HepG2 (cell line): ENCODE results near the gene VPS26A. TPM values are rescaled to one million over a fixed set of nuclear protein-coding genes. Genes with fewer than 3 reads are reported as not detected.
A peak's percentile ranks its signal among the peaks of the same experiment; 100 is the strongest.

ENCODE experiments used
- ASH2L ChIP-seq: fragments of 300-600, 200-600 bp; sonication (generic); IDR thresholded peaks from 2 replicates; pipeline ENCODE4 v1.7.0; 2017; ENCODE audit warnings: low read depth, mild to moderate bottlenecking, moderate library complexity, mixed read lengths, low read length; ENCODE audit not compliant: insufficient read length
- BCL6 ChIP-seq: IDR thresholded peaks from 2 replicates; pipeline ENCODE4 v1.6.1; 2016; ENCODE audit warnings: missing genetic modification reagents, missing compliant biosample characterization
- DNMT3B ChIP-seq: conservative IDR thresholded peaks from 2 replicates; pipeline ENCODE4 v1.6.1; 2016; ENCODE audit warnings: missing biosample characterization, control low read depth
- HIC2 ChIP-seq: sonication (generic); formaldehyde crosslinking; IDR thresholded peaks from 2 replicates; pipeline ENCODE4 v1.9.0; 2022; ENCODE audit warnings: low read depth, missing genetic modification reagents
- HNRNPH1 ChIP-seq: fragments of 200-400 bp; formaldehyde crosslinking; optimal IDR thresholded peaks from 2 replicates; pipeline ENCODE3; 2017; ENCODE audit warnings: mild to moderate bottlenecking, low read depth, low read length
- NCOR1 ChIP-seq: fragments of 200-600 bp; sonication (generic); IDR thresholded peaks from 2 replicates; pipeline ENCODE4 v1.7.0; 2017; ENCODE audit warnings: antibody characterized with exemption, low read length, borderline replicate concordance
- PATZ1 ChIP-seq: sonication (generic); formaldehyde crosslinking; IDR thresholded peaks from 2 replicates; pipeline ENCODE4 v1.4.0; 2020; ENCODE audit warnings: missing genetic modification reagents
- POLR2A ChIP-seq, 2 experiments: IDR thresholded peaks; 2 replicates each; pipeline ENCODE4 v1.6.1; 2011; ENCODE audit warnings: low read depth in 2 of 2, low read length in 2 of 2, mild to moderate bottlenecking in 1 of 2, moderate library complexity in 1 of 2; ENCODE audit not compliant: insufficient read depth in 1 of 2
- POLR2AphosphoS5 ChIP-seq: IDR thresholded peaks from 2 replicates; pipeline ENCODE4 v1.6.1; 2012; ENCODE audit warnings: low read depth, low read length
- POLR2G ChIP-seq: fragments of 200-400 bp; formaldehyde crosslinking; IDR thresholded peaks from 2 replicates; pipeline ENCODE4 v1.6.1; 2018; ENCODE audit warnings: mild to moderate bottlenecking, low read depth, low read length, moderate library complexity
- SAP130 ChIP-seq: IDR thresholded peaks from 2 replicates; pipeline ENCODE4 v1.6.1; 2016; ENCODE audit warnings: low read depth
- TEAD3 ChIP-seq: optimal IDR thresholded peaks from 2 replicates; pipeline ENCODE3; 2016; ENCODE audit warnings: borderline replicate concordance
- ZFP82 ChIP-seq: sonication (generic); formaldehyde crosslinking; IDR thresholded peaks from 2 replicates; pipeline ENCODE4 v1.5.1; 2020; ENCODE audit warnings: mild to moderate bottlenecking, missing genetic modification reagents, borderline replicate concordance
- ZMYM3 ChIP-seq: sonication (generic); formaldehyde crosslinking; IDR thresholded peaks from 2 replicates; pipeline ENCODE4 v1.5.1; 2020; ENCODE audit warnings: mild to moderate bottlenecking, missing genetic modification reagents
- ZNF460 ChIP-seq: sonication (generic); formaldehyde crosslinking; IDR thresholded peaks from 2 replicates; pipeline ENCODE4 v1.5.1; 2020; ENCODE audit warnings: missing genetic modification reagents, mild to moderate bottlenecking, borderline replicate concordance
- ZNF562 ChIP-seq: sonication (generic); formaldehyde crosslinking; IDR thresholded peaks from 2 replicates; pipeline ENCODE4 v1.8.0; 2022; ENCODE audit warnings: missing genetic modification reagents, borderline replicate concordance
- ZNF597 ChIP-seq: sonication (generic); formaldehyde crosslinking; IDR thresholded peaks from 2 replicates; pipeline ENCODE4 v1.5.0; 2020; ENCODE audit warnings: missing genetic modification reagents
- polyA plus RNA-seq, 8 experiments: library from polyadenylated mRNA; depleted of rRNA in 3 of 8; stranded (reverse) in 7 of 8; unstranded in 1 of 8; fragments of >200 nt; fragmentation: Illumina TruSeq in 4 of 8; extraction: Trizol in 4 of 8; gene quantifications; 2 replicates each; pipeline versions ENCODE4 v1.2.1 to v1.2.3, GENCODE V29; 2011 to 2016; ENCODE audit warnings: low read depth in 4 of 8, missing spikeins in 1 of 8, mixed read lengths in 1 of 8; ENCODE audit not compliant: insufficient read depth in 1 of 8
- total RNA-seq, 5 experiments: library from RNA; depleted of rRNA; stranded (reverse); fragments of >200 nt; fragmentation: Illumina TruSeq; extraction: Trizol; gene quantifications; 2 replicates each; pipeline ENCODE4 v1.2.3, GENCODE V29; 2016; ENCODE audit warnings: low read depth in 1 of 5

Gene VPS26A
- total and polyA plus RNA-seq, 2 of the 13 experiments (the other 11 are each of a cell fraction or from before 2014, with no cell fraction given), result 12.9 to 32.6 TPM

GRCh38 chr10:69220041-69220451 is 96.1 kb downstream of the VPS26A start, which contains the start of gene HKDC1 (continued):
- no peak for TF ChIP-seq BCL6 (CRISPR knock-in tag)
- TF ChIP-seq PATZ1 (CRISPR knock-in tag), result 0 out of 2 replicates have a peak, but pooled peaks have one; percentile 22
- TF ChIP-seq TEAD3 (CRISPR knock-in tag), result peak; percentile 41
- TF ChIP-seq HIC2, result 0 out of 2 replicates have a peak, but pooled peaks have one; percentile 26
- no peak for TF ChIP-seq NCOR1
- TF ChIP-seq SAP130 (CRISPR knock-in tag), result peak; percentile 47
- TF ChIP-seq POLR2AphosphoS5, result peak; percentile 86
- TF ChIP-seq POLR2A (IDR thresholded peaks at IDR 0.05; ENCODE audit: insufficient read depth in 1 of 2, low read depth in 2 of 2, low read length in 2 of 2), result peak; percentile 91
- peak; percentile 48 for TF ChIP-seq ASH2L
- TF ChIP-seq ZNF460 (CRISPR knock-in tag), result no peak
- TF ChIP-seq DNMT3B, result 0 out of 2 replicates have a peak, but pooled peaks have one; percentile 15
- TF ChIP-seq HNRNPH1, result no peak
- no peak for TF ChIP-seq ZNF562 (CRISPR knock-in tag)
- TF ChIP-seq ZMYM3, result no peak
- TF ChIP-seq ZNF597 (CRISPR knock-in tag), result no peak
- TF ChIP-seq POLR2G, result peak; percentile 86
- TF ChIP-seq ZFP82 (CRISPR knock-in tag), result 0 out of 2 replicates have a peak, but pooled peaks have one; percentile 16
